Gastrocnemius medialis (tissue), 4 donors: ENCODE data around the gene CAMK1G. TPM values are rescaled to one million over a fixed set of nuclear protein-coding genes. Genes with fewer than 3 reads are reported as not detected.

ENCODE experiments used
- ATAC-seq, 2 donors: fragments of 150-250 bp; one replicate each; pipeline ENCODE4 v1.9.1; 2016
- DNase-seq, 2 donors: peaks; one replicate each; pipeline ENCODE4 v3.0.0-alpha.2; 2019
- H3K27ac ChIP-seq, 4 donors: fragments of 200-600 bp; sonication (generic); 1 replicate in 1 of 4; 2 replicates in 3 of 4; pipeline ENCODE4 v1.5.1; 2016 to 2018; ENCODE audit warnings: mild to moderate bottlenecking in 2 of 4, moderate library complexity in 1 of 4
- H3K27me3 ChIP-seq, 3 donors: fragments of 200-600 bp; sonication (generic) in 2 of 3; 1 replicate in 1 of 3; 2 replicates in 2 of 3; pipeline versions ENCODE4 v1.5.1 to v1.6.0; 2016 to 2019; ENCODE audit warnings: mild to moderate bottlenecking in 1 of 3, moderate library complexity in 1 of 3
- H3K36me3 ChIP-seq, 2 donors: fragments of 200-600 bp; sonication (generic) in 1 of 2; one replicate each; pipeline ENCODE4 v1.5.1; 2017 to 2018
- H3K4me1 ChIP-seq, 2 donors: fragments of 200-600 bp; sonication (generic) in 1 of 2; one replicate each; pipeline ENCODE4 v1.5.1; 2016 to 2017; ENCODE audit warnings: mild to moderate bottlenecking in 2 of 2
- H3K4me3 ChIP-seq, 4 donors: fragments of 200-600 bp; sonication (generic) in 3 of 4; 1 replicate in 1 of 4; 2 replicates in 3 of 4; pipeline ENCODE4 v1.5.1; 2016 to 2019; ENCODE audit warnings: mild to moderate bottlenecking in 2 of 4
- H3K9me3 ChIP-seq, 3 donors: fragments of 200-600 bp; sonication (generic) in 2 of 3; 1 replicate in 1 of 3; 2 replicates in 2 of 3; pipeline ENCODE4 v1.5.1; 2016 to 2019
- POLR2A ChIP-seq, 2 donors: fragments of 450-650 bp; IDR thresholded peaks; one replicate each; pipeline ENCODE4 v1.6.1; 2017; ENCODE audit warnings: antibody characterized with exemption in 2 of 2, mild to moderate bottlenecking in 2 of 2, moderate library complexity in 2 of 2
- in situ Hi-C, 4 donors: fragments of 200-750 bp; cut with MboI; loops; one replicate each; pipeline versions ENCODE4 v1.15.0 to v1.8.0; 2017; ENCODE audit warnings: low sequenced_read_pairs in 4 of 4
- intact Hi-C: fragments of 100-400 bp; cut with DNase I; formaldehyde crosslinking; loops from one replicate; pipeline ENCODE4 v1.15.1; 2023; ENCODE audit warnings: low total_unique reads
- total RNA-seq, 4 donors: library from RNA; depleted of rRNA; stranded (reverse); fragments of >200 nt; gene quantifications; one replicate each; pipeline versions ENCODE4 v1.1.0 to v1.2.3, GENCODE V29; 2016
- TF ChIP-seq, protein P1 (sequence below), 5 experiments: fragments of 450-650 bp in 3 of 5; fragments of 200-600 bp in 2 of 5; sonication (generic) in 2 of 5; IDR thresholded peaks in 4 of 5; conservative IDR thresholded peaks in 1 of 5; 1 replicate in 4 of 5; 2 replicates in 1 of 5; pipeline ENCODE4 v1.5.1; 2016 to 2019; ENCODE audit warnings: antibody characterized with exemption in 5 of 5, mild to moderate bottlenecking in 3 of 5, moderate library complexity in 3 of 5

CAMK1G gene
- total RNA-seq, 4 donors from 2014 or later: 0.16 TPM; not detected in 3

DNA sequence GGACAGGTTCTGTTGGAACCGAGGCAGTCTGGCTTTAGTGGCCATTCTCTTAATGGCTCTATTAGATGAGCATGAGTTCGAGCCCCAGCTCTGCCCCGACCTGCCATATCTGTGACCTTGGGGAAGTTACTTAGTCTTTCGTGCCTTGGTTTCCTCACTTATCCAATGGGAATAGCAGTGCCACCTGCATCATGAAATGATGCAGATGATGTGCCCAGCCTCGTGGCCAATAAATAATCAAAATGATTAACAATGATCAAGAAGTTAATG, 30.6 kb downstream of the CAMK1G start:
- H3K27me3 ChIP-seq: no peaks in the 10 kb centered on the region
- H3K4me3 ChIP-seq: no peak overlapping the region
- intact Hi-C loops: no loop called here
- in situ Hi-C loops: no loop called here
- H3K27ac ChIP-seq: no peak overlapping the region
- no peak for ATAC-seq
- TF ChIP-seq, protein P1, sequence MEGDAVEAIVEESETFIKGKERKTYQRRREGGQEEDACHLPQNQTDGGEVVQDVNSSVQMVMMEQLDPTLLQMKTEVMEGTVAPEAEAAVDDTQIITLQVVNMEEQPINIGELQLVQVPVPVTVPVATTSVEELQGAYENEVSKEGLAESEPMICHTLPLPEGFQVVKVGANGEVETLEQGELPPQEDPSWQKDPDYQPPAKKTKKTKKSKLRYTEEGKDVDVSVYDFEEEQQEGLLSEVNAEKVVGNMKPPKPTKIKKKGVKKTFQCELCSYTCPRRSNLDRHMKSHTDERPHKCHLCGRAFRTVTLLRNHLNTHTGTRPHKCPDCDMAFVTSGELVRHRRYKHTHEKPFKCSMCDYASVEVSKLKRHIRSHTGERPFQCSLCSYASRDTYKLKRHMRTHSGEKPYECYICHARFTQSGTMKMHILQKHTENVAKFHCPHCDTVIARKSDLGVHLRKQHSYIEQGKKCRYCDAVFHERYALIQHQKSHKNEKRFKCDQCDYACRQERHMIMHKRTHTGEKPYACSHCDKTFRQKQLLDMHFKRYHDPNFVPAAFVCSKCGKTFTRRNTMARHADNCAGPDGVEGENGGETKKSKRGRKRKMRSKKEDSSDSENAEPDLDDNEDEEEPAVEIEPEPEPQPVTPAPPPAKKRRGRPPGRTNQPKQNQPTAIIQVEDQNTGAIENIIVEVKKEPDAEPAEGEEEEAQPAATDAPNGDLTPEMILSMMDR (IDR thresholded peaks at IDR 0.05 in 4 of 5, conservative IDR thresholded peaks at IDR 0.05 in 1 of 5): no peak
- TF ChIP-seq POLR2A (IDR thresholded peaks at IDR 0.05): no peak
- peaks cover 41 to 62% of the 10 kb centered on the region in 2 donors for H3K4me1 ChIP-seq
- H3K9me3 ChIP-seq: no peaks in the 10 kb centered on the region
- H3K36me3 ChIP-seq: no peaks in the 10 kb centered on the region
- no peak for DNase-seq

DNA sequence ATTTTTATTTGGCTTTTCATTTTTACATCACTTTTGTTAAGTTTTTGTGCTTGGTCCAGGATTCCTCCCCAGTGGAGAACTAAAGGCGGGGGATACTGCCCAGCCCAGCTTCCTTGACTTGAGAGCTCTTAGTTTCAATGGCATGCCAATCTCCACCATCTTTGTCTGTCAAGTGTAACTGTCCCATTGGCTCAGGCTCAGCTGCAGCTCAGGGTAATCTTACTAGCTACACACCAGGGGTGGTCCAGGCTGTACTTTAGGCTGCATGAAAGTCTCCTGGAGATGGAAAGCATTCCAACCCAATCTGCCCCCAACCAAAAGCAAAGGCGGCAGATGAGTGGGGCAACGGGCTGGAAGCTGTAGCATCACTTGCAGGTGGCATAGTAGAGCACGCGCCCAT, 31.4 kb downstream of the CAMK1G start:
- DNase-seq (no peak), ATAC-seq (no peak)
- no peak overlapping the region for H3K4me3 ChIP-seq
- H3K9me3 ChIP-seq: no peaks in the 10 kb centered on the region
- no peak overlapping the region for H3K27ac ChIP-seq
- H3K4me1 ChIP-seq: peaks cover 46 to 64% of the 10 kb centered on the region in 2 donors
- TF ChIP-seq, protein P1 (IDR thresholded peaks at IDR 0.05 in 4 of 5, conservative IDR thresholded peaks at IDR 0.05 in 1 of 5): no peak
- no peak for TF ChIP-seq POLR2A (IDR thresholded peaks at IDR 0.05)
- no peaks in the 10 kb centered on the region for H3K36me3 ChIP-seq
- intact Hi-C loops: no loop called here
- in situ Hi-C loops: no loop called here
- H3K27me3 ChIP-seq: no peaks in the 10 kb centered on the region

DNA sequence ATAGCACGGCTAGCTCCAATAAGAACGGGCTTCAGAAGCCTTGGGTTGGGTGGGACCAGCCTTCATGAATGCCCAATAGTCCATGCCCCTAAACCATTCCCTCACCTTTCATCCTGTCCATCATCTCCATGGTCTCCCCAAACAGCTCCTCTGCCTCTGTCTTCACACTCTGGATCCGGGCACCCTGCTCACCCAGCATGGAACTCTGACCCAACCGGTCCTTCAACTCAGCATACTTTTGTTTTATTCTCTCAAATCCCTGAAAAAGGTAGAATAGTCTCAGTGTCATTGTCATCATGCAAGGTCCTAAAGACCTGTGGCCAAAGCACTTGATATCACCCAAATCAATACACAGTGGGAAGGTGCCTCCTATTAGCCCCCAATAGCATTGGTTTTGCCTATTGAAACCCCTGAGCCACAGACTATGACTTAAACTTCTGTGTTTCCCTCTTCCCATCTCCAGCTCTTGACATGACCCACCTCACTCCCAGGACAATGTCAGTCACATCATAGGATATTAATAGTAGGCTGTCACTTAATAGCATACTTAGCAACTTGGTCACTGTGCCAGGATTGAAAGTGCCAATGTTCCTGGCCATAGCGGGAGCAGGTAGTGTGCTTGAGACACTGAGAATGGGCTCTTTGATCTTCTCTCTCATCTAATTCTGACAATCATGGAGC, 33.0 kb downstream of the CAMK1G start:
- H3K36me3 ChIP-seq: no peaks in the 10 kb centered on the region
- in situ Hi-C loops: no loop called here
- DNase-seq: peak; percentile 71 to 83

DNA sequence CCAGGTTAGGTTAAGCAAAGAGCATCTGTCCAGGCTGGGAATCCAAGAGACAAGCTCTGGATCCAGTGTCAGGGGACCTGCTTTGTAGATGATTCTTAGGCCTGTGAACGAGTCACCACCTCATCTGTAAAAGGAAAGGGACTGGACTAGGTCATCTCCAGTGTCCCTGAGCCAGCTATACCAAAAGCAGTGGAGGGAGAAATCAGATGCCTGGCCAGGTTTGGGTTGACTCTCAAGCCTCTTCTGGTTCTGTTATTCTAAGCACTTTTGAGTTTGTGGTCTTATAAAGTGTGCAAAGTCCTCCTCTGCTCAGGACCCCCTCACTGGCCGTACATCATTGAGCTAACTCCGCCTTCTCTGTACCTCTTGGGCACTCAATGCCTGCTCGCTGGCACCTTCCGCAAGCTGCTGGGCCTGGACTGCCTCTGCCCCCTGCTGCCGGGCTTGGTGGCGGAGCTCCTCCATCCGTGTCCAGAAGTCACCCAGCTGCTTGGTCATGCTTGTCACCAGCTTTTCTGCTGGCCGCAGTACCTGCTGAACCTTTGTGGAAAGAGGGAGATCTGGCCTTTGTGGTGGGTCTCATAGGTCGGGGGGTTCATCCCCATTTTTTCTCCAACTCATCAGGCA, 33.6 kb downstream of the CAMK1G start:
- no peak overlapping the region for H3K4me3 ChIP-seq
- ATAC-seq: peak; percentile 31 to 63
- H3K27me3 ChIP-seq: no peaks in the 10 kb centered on the region
- peaks cover 52 to 66% of the 10 kb centered on the region in 2 donors for H3K4me1 ChIP-seq
- in situ Hi-C loops (no loop called here), intact Hi-C loops (no loop called here)
- DNase-seq: peak in 1 of 2 donors; percentile 69
- H3K9me3 ChIP-seq: no peaks in the 10 kb centered on the region
- peak overlapping the region; percentile 76 to 94 (median 91) for H3K27ac ChIP-seq
- H3K36me3 ChIP-seq: no peaks in the 10 kb centered on the region
- TF ChIP-seq, protein P1 (IDR thresholded peaks at IDR 0.05 in 4 of 5, conservative IDR thresholded peaks at IDR 0.05 in 1 of 5): no peak
- no peak for TF ChIP-seq POLR2A (IDR thresholded peaks at IDR 0.05)

More for the DNA sequence above, 33.0 kb downstream of the CAMK1G start:
- TF ChIP-seq, protein P1 (IDR thresholded peaks at IDR 0.05 in 4 of 5, conservative IDR thresholded peaks at IDR 0.05 in 1 of 5): no peak
- no peak for TF ChIP-seq POLR2A (IDR thresholded peaks at IDR 0.05)
- Histone ChIP-seq H3K4me1 (peaks cover 47 to 64% of the 10 kb centered on the region in 2 donors), H3K27ac (peak overlapping the region; percentile 76 to 94 (median 91)), H3K27me3 (no peaks in the 10 kb centered on the region), H3K4me3 (no peak overlapping the region), H3K9me3 (no peaks in the 10 kb centered on the region)
- peak; percentile 97 to 98 for ATAC-seq
- intact Hi-C loops: no loop called here
